K562 (cell line): ENCODE data around the gene PCDHGB5.

Experiments used
- ATF7 ChIP-seq: fragments of 450-650 bp; IDR thresholded peaks from 2 replicates; pipeline ENCODE4 v1.7.1; 2014; ENCODE audit warnings: mild to moderate bottlenecking, moderate library complexity
- BRCA1 ChIP-seq, 2 experiments: fragments of 450-650 bp in 1 of 2; sonication (generic) in 1 of 2; formaldehyde crosslinking in 1 of 2; IDR thresholded peaks; 2 replicates each; pipeline versions ENCODE4 v1.5.0 to v1.6.1; 2017 to 2020; ENCODE audit warnings: mild to moderate bottlenecking in 1 of 2, missing genetic modification reagents in 1 of 2
- FOSL1 ChIP-seq: fragments of 200-800 bp; sonication (Bioruptor generic); conservative IDR thresholded peaks from 2 replicates; pipeline ENCODE4 v1.6.1; 2016; ENCODE audit warnings: missing genetic modification characterization, missing compliant biosample characterization
- KDM1A ChIP-seq, 2 experiments: fragments of 450-650 bp; IDR thresholded peaks; 2 replicates each; pipeline ENCODE4 v1.6.1; 2016; ENCODE audit warnings: mild to moderate bottlenecking in 2 of 2
- NR3C1 ChIP-seq: sonication (generic); formaldehyde crosslinking; IDR thresholded peaks from 2 replicates; pipeline ENCODE4 v1.8.1; 2022; ENCODE audit warnings: missing genetic modification reagents
- OTX1 ChIP-seq: fragments of 450-650 bp; formaldehyde crosslinking; IDR thresholded peaks from 2 replicates; pipeline ENCODE4 v1.4.0; 2022; ENCODE audit warnings: mild to moderate bottlenecking
- TEAD2 ChIP-seq: fragments of 450-650 bp; IDR thresholded peaks from 2 replicates; pipeline ENCODE4 v1.6.1; 2016; ENCODE audit warnings: missing genetic modification characterization, control low read depth, missing compliant biosample characterization
- ZNF24 ChIP-seq: fragments of 450-650 bp; IDR thresholded peaks from 2 replicates; pipeline ENCODE4 v1.6.1; 2016
- TF ChIP-seq, protein P1 (sequence below): sonication (generic); formaldehyde crosslinking; IDR thresholded peaks from 2 replicates; pipeline ENCODE4 v1.8.0; 2022; ENCODE audit warnings: mild to moderate bottlenecking, missing genetic modification reagents
- TF ChIP-seq, protein P2 (sequence below), 3 experiments: IDR thresholded peaks in 2 of 3; conservative IDR thresholded peaks in 1 of 3; 2 replicates each; pipeline ENCODE4 v1.5.1; 2011 to 2012; ENCODE audit warnings: low read length in 3 of 3, mild to moderate bottlenecking in 3 of 3, control low read depth in 2 of 3, improper control_type of control experiment in 1 of 3, inconsistent platforms in 1 of 3, low read depth in 1 of 3, mixed read lengths in 1 of 3, moderate library complexity in 1 of 3; ENCODE audit not compliant: insufficient read depth in 2 of 3

DNA sequence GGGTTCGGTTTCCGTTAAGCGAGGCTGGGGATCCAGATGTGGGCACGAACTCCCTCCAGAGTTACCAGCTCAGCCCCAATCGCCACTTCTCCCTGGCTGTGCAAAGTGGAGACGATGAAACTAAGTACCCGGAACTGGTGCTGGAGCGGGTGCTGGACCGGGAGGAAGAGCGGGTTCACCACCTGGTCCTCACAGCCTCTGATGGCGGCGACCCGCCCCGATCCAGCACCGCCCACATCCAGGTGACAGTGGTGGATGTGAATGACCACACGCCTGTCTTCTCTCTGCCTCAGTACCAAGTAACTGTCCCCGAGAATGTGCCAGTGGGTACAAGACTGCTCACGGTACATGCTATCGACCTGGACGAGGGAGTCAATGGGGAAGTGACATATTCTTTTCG, 14.4 kb upstream of the PCDHGB5 start:
- no peak for TF ChIP-seq BRCA1 (IDR thresholded peaks at IDR 0.05)
- no peak for TF ChIP-seq BRCA1 (CRISPR knock-in tag; IDR thresholded peaks at IDR 0.05)
- TF ChIP-seq KDM1A (IDR thresholded peaks at IDR 0.05): no peak
- no peak for TF ChIP-seq FOSL1
- TF ChIP-seq ATF7: no peak
- TF ChIP-seq, protein P1, sequence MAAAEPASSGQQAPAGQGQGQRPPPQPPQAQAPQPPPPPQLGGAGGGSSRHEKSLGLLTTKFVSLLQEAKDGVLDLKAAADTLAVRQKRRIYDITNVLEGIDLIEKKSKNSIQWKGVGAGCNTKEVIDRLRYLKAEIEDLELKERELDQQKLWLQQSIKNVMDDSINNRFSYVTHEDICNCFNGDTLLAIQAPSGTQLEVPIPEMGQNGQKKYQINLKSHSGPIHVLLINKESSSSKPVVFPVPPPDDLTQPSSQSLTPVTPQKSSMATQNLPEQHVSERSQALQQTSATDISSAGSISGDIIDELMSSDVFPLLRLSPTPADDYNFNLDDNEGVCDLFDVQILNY (CRISPR knock-in tag): no peak
- TF ChIP-seq NR3C1 (CRISPR knock-in tag): no peak
- TF ChIP-seq OTX1 (CRISPR knock-in tag): no peak
- no peak for TF ChIP-seq TEAD2 (tag)
- no peak for TF ChIP-seq ZNF24
- TF ChIP-seq, protein P2, sequence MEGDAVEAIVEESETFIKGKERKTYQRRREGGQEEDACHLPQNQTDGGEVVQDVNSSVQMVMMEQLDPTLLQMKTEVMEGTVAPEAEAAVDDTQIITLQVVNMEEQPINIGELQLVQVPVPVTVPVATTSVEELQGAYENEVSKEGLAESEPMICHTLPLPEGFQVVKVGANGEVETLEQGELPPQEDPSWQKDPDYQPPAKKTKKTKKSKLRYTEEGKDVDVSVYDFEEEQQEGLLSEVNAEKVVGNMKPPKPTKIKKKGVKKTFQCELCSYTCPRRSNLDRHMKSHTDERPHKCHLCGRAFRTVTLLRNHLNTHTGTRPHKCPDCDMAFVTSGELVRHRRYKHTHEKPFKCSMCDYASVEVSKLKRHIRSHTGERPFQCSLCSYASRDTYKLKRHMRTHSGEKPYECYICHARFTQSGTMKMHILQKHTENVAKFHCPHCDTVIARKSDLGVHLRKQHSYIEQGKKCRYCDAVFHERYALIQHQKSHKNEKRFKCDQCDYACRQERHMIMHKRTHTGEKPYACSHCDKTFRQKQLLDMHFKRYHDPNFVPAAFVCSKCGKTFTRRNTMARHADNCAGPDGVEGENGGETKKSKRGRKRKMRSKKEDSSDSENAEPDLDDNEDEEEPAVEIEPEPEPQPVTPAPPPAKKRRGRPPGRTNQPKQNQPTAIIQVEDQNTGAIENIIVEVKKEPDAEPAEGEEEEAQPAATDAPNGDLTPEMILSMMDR (IDR thresholded peaks at IDR 0.05 in 2 of 3, conservative IDR thresholded peaks at IDR 0.05 in 1 of 3; ENCODE audit: insufficient read depth in 2 of 3, low read depth in 1 of 3, low read length in 3 of 3): no peak
